K562 (cell line): ENCODE results near the gene KLK15. TPM values are rescaled to one million over a fixed set of nuclear protein-coding genes. Genes with fewer than 3 reads are reported as not detected.

ENCODE experiments used
- CC2D1A ChIP-seq: fragments of 450-650 bp; IDR thresholded peaks from 2 replicates; pipeline ENCODE4 v1.6.1; 2017; ENCODE audit warnings: mild to moderate bottlenecking
- E2F3 ChIP-seq: fragments of 250-450 bp; sonication (Bioruptor Pico); IDR thresholded peaks from 2 replicates; pipeline ENCODE4 v1.4.0; 2020; ENCODE audit warnings: mild to moderate bottlenecking
- EP300 ChIP-seq: IDR thresholded peaks from 2 replicates; pipeline ENCODE4 v1.6.1; 2012; ENCODE audit warnings: low read length, improper control_type of control experiment
- ETV5 ChIP-seq: sonication (generic); formaldehyde crosslinking; IDR thresholded peaks from 2 replicates; pipeline ENCODE4 v1.4.0; 2020; ENCODE audit warnings: low read depth, mild to moderate bottlenecking, missing genetic modification reagents
- FOXK2 ChIP-seq, 2 experiments: fragments of 450-650 bp; IDR thresholded peaks in 1 of 2; conservative IDR thresholded peaks in 1 of 2; 2 replicates each; pipeline ENCODE4 v1.6.1; 2016; ENCODE audit warnings: low read depth in 2 of 2, mild to moderate bottlenecking in 1 of 2
- HIVEP1 ChIP-seq: fragments of 250-450 bp; sonication (Bioruptor Pico); IDR thresholded peaks from 2 replicates; pipeline ENCODE4 v1.4.0; 2020; ENCODE audit warnings: mild to moderate bottlenecking
- HLTF ChIP-seq: fragments of 450-650 bp; IDR thresholded peaks from 2 replicates; pipeline ENCODE4 v1.6.1; 2016
- IFI16 ChIP-seq: fragments of 250-450 bp; sonication (Bioruptor Pico); IDR thresholded peaks from 2 replicates; pipeline ENCODE4 v2.1.2; 2022; ENCODE audit warnings: mild to moderate bottlenecking, inconsistent platforms
- JUND ChIP-seq, 2 experiments: IDR thresholded peaks; 2 replicates in 1 of 2; 3 replicates in 1 of 2; pipeline ENCODE4 v1.6.1; 2011; ENCODE audit warnings: borderline replicate concordance in 2 of 2, low read depth in 2 of 2, low read length in 2 of 2, improper control_type of control experiment in 1 of 2, missing biosample characterization in 1 of 2, missing genetic modification characterization in 1 of 2, missing genetic modification reagents in 1 of 2
- MTA1 ChIP-seq: fragments of 450-650 bp; IDR thresholded peaks from 2 replicates; pipeline ENCODE4 v1.6.1; 2017; ENCODE audit warnings: borderline replicate concordance
- PHF8 ChIP-seq: fragments of 200-600 bp; sonication (generic); IDR thresholded peaks from 2 replicates; pipeline ENCODE4 v1.6.1; 2012; ENCODE audit warnings: mixed run types, mild to moderate bottlenecking, inconsistent platforms, low read length, moderate library complexity, borderline replicate concordance
- PKNOX1 ChIP-seq: fragments of 450-650 bp; IDR thresholded peaks from 2 replicates; pipeline ENCODE4 v1.6.1; 2016
- PML ChIP-seq: IDR thresholded peaks from 2 replicates; pipeline ENCODE4 v1.6.1; 2012; ENCODE audit warnings: low read length, inconsistent platforms
- RBM22 ChIP-seq: fragments of 200-400 bp; formaldehyde crosslinking; IDR thresholded peaks from 2 replicates; pipeline ENCODE4 v1.6.1; 2018; ENCODE audit warnings: low read length, low read depth; ENCODE audit not compliant: poor library complexity, severe bottlenecking
- SIN3A ChIP-seq, 2 experiments: fragments of 150-350 bp in 1 of 2; IDR thresholded peaks; 2 replicates each; pipeline ENCODE4 v1.6.1; 2011 to 2016; ENCODE audit warnings: borderline replicate concordance in 2 of 2, low read depth in 2 of 2, low read length in 2 of 2, mild to moderate bottlenecking in 2 of 2, moderate library complexity in 2 of 2; ENCODE audit not compliant: control insufficient read depth in 1 of 2
- SMARCE1 ChIP-seq: fragments of 450-650 bp; IDR thresholded peaks from 2 replicates; pipeline ENCODE4 v1.7.1; 2016; ENCODE audit warnings: mild to moderate bottlenecking
- SOX6 ChIP-seq: fragments of 450-650 bp; IDR thresholded peaks from 2 replicates; pipeline ENCODE4 v1.6.1; 2014; ENCODE audit warnings: mild to moderate bottlenecking
- STAG1 ChIP-seq: sonication (generic); formaldehyde crosslinking; IDR thresholded peaks from 2 replicates; pipeline ENCODE4 v1.5.0; 2020; ENCODE audit warnings: missing genetic modification reagents, borderline replicate concordance
- TFAP4 ChIP-seq: sonication (generic); formaldehyde crosslinking; IDR thresholded peaks from 2 replicates; pipeline ENCODE4 v1.8.0; 2022; ENCODE audit warnings: missing genetic modification reagents, mild to moderate bottlenecking, moderate library complexity, borderline replicate concordance
- ZFP36 ChIP-seq: fragments of 150-350 bp; IDR thresholded peaks from 2 replicates; pipeline ENCODE4 v1.6.1; 2018; ENCODE audit warnings: low read length, low read depth; ENCODE audit not compliant: partially characterized antibody
- ZNF232 ChIP-seq: sonication (generic); formaldehyde crosslinking; IDR thresholded peaks from 2 replicates; pipeline ENCODE4 v1.8.0; 2022; ENCODE audit warnings: mild to moderate bottlenecking, missing genetic modification reagents
- ZNF561 ChIP-seq: fragments of 450-650 bp; formaldehyde crosslinking; conservative IDR thresholded peaks from 2 replicates; pipeline ENCODE4 v1.4.0; 2020; ENCODE audit warnings: mild to moderate bottlenecking, moderate library complexity
- polyA plus RNA-seq, 8 experiments: library from polyadenylated mRNA; depleted of rRNA in 4 of 8; stranded (reverse) in 5 of 8; unstranded in 3 of 8; fragments of >200 nt; fragmentation: Nextera tagmentation in 2 of 8; fragmentation: Illumina TruSeq in 1 of 8; extraction: Ambion mirVana in 2 of 8; extraction: Trizol in 1 of 8; gene quantifications; 2 replicates each; pipeline versions ENCODE4 v1.2.1 to v1.2.3, GENCODE V29; 2011 to 2014; ENCODE audit warnings: inconsistent platforms in 1 of 8, missing spikeins in 1 of 8
- total RNA-seq, 7 experiments: library from RNA; depleted of rRNA in 6 of 7; stranded (reverse); fragments of >200 nt in 6 of 7; fragmentation: Illumina TruSeq in 2 of 7; extraction: Trizol in 2 of 7; gene quantifications; 2 replicates each; pipeline versions ENCODE4 v1.2.1 to v1.2.3, GENCODE V29; 2011 to 2021; ENCODE audit warnings: low replicate concordance in 1 of 7
- TF ChIP-seq, protein P1 (sequence below): fragments of 250-450 bp; sonication (Bioruptor Pico); IDR thresholded peaks from 2 replicates; pipeline ENCODE4 v1.4.0; 2020; ENCODE audit warnings: mild to moderate bottlenecking, moderate library complexity

Gene KLK15
- total and polyA plus RNA-seq, 9 of the 15 experiments (the other 6 are each of a cell fraction or from before 2014, with no cell fraction given), result not detected

DNA sequence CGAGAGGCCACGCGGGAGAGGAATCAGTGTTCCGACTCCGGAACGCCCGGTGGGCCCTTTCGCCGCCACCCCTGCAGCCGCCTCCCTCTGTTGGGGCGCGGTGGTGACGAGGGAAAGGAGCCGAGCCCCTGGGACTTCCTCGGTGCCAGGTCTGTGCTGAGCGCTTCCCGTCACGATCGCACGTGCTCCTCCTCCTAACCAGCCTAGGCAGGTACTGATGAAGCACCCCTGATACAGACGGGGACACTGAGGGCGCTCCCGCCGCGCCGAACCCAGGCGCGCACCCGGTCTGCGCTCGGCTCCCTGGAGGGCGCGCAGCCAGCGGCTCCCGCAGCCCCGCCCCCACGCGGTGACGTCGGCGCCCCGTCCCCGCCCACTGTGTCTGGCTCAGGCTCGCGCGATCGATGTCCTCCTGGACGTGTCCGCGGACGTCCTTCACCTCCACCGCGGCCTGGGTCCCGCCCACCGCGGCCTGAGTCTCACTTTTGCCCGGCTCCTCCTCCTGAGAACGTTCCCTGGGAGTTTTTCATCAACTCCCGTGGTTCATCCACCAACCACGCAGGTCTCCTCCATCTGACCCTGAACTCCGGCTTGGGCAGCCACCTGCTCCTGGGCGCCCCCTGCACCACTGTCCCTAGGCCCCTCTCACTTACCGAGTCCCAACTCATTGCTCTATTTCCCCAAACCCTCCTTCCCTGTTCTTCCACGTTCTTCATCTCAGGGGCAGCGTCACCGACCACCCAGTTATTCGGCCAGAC is 2.6 kb upstream of the KLK15 start (continued):
- TF ChIP-seq, protein P1, sequence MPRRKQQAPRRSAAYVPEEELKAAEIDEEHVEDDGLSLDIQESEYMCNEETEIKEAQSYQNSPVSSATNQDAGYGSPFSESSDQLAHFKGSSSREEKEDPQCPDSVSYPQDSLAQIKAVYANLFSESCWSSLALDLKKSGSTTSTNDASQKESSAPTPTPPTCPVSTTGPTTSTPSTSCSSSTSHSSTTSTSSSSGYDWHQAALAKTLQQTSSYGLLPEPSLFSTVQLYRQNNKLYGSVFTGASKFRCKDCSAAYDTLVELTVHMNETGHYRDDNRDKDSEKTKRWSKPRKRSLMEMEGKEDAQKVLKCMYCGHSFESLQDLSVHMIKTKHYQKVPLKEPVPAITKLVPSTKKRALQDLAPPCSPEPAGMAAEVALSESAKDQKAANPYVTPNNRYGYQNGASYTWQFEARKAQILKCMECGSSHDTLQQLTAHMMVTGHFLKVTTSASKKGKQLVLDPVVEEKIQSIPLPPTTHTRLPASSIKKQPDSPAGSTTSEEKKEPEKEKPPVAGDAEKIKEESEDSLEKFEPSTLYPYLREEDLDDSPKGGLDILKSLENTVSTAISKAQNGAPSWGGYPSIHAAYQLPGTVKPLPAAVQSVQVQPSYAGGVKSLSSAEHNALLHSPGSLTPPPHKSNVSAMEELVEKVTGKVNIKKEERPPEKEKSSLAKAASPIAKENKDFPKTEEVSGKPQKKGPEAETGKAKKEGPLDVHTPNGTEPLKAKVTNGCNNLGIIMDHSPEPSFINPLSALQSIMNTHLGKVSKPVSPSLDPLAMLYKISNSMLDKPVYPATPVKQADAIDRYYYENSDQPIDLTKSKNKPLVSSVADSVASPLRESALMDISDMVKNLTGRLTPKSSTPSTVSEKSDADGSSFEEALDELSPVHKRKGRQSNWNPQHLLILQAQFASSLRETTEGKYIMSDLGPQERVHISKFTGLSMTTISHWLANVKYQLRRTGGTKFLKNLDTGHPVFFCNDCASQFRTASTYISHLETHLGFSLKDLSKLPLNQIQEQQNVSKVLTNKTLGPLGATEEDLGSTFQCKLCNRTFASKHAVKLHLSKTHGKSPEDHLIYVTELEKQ (CRISPR knock-in tag), result no peak
- TF ChIP-seq PML (peak; percentile 41; the same call in 1 of the 2 replicates), ZFP36 (no peak), TFAP4 (CRISPR knock-in tag) (no peak; the same call in 1 of the 2 replicates), SMARCE1 (no peak), EP300 (no peak), FOXK2 (conservative IDR thresholded peaks at IDR 0.05 in 1 of 2, IDR thresholded peaks at IDR 0.05 in 1 of 2; ENCODE audit: low read depth in 2 of 2) (no peak), HLTF (peak; percentile 18; the same call in 1 of the 2 replicates), STAG1 (CRISPR knock-in tag) (no peak), PHF8 (peak; percentile 91; the same call in 1 of the 2 replicates), RBM22 (no peak), SIN3A (IDR thresholded peaks at IDR 0.05; ENCODE audit: borderline replicate concordance in 2 of 2, control insufficient read depth in 1 of 2, low read depth in 2 of 2, low read length in 2 of 2) (peak in 1 of 2 experiments; percentile 13; a peak in 1 of 4 replicates), CC2D1A (no peak), HIVEP1 (CRISPR knock-in tag) (0 out of 2 replicates have a peak, but pooled peaks have one; percentile 71), SOX6 (peak; percentile 24; the same call in 1 of the 2 replicates), IFI16 (CRISPR knock-in tag) (no peak), ETV5 (CRISPR knock-in tag) (0 out of 2 replicates have a peak, but pooled peaks have one; percentile 8), MTA1 (no peak), PKNOX1 (peak; percentile 74), E2F3 (CRISPR knock-in tag) (0 out of 2 replicates have a peak, but pooled peaks have one; percentile 58), ZNF232 (CRISPR knock-in tag) (no peak), JUND (IDR thresholded peaks at IDR 0.05; ENCODE audit: borderline replicate concordance, low read depth, low read length) (peak; percentile 15; the same call in 1 of the 2 replicates), JUND (tag; IDR thresholded peaks at IDR 0.05; ENCODE audit: borderline replicate concordance, low read depth, low read length) (peak; percentile 28; the same call in 1 of the 3 replicates), ZNF561 (no peak)
